Omental fat pad (tissue), 4 donors: ENCODE measurements around the gene GJB4. TPM values are rescaled to one million over a fixed set of nuclear protein-coding genes. Genes with fewer than 3 reads are reported as not detected.
"Not testable (repeated sequence)": the region's sequence is repeated elsewhere in the genome, so short reads cannot be mapped to it uniquely, and the experiment has no call there.

Experiments
- ATAC-seq: fragments of 150-250 bp; one replicate; pipeline ENCODE4 v1.9.1; 2016; ENCODE audit warnings: mild to moderate bottlenecking, moderate library complexity; ENCODE audit not compliant: low FRiP score
- DNase-seq: peaks from one replicate; pipeline ENCODE4 v3.0.0-alpha.2; 2019; ENCODE audit warnings: low spot score
- CTCF ChIP-seq, 3 donors: fragments of 450-650 bp; IDR thresholded peaks; one replicate each; pipeline ENCODE4 v1.5.1; 2016 to 2017; ENCODE audit warnings: antibody characterized with exemption in 3 of 3, mild to moderate bottlenecking in 3 of 3, moderate library complexity in 2 of 3
- total RNA-seq, 4 donors: library from RNA; depleted of rRNA; stranded (reverse); fragments of >200 nt; gene quantifications; one replicate each; pipeline ENCODE4 v1.1.0, GENCODE V29; 2016

Gene GJB4
- total RNA-seq, 4 donors from 2014 or later, result not detected

GRCh38 chr1:34800214-34800613 is 40.7 kb downstream of the GJB4 start:
- no peak for DNase-seq
- ATAC-seq, result no peak
- TF ChIP-seq CTCF (IDR thresholded peaks at IDR 0.05), result no peak

- no peak for TF ChIP-seq CTCF (IDR thresholded peaks at IDR 0.05)
- DNase-seq, result no peak
- ATAC-seq, result no peak
Observed at GRCh38 chr1:34803770-34804169, 44.2 kb downstream of the GJB4 start.

- DNase-seq, result no peak
- no peak for TF ChIP-seq CTCF (IDR thresholded peaks at IDR 0.05)
- no peak for ATAC-seq
Observed at GRCh38 chr1:34806396-34806795, 46.9 kb downstream of the GJB4 start.

- TF ChIP-seq CTCF (IDR thresholded peaks at IDR 0.05), result no peak
- DNase-seq, result no peak
- no peak for ATAC-seq
Observed at GRCh38 chr1:34808051-34808810, 48.7 kb downstream of the GJB4 start.

- not testable (repeated sequence) for DNase-seq, ATAC-seq
Observed at GRCh38 chr1:34810781-34811180, 51.2 kb downstream of the GJB4 start.

Other genes starting within 250 kb of the GJB4 start
- gene GJB5, start 4.7 kb upstream of the GJB4 start, total RNA-seq, result not detected
- gene GJB3, start 21.5 kb downstream of the GJB4 start, total RNA-seq, result not detected
- 100 to 1,000 TPM in 1 of 4 donors, 10 to 100 TPM in 3; 20.4 to 101 (median 45.3) TPM for gene GJA4, start 33.3 kb downstream of the GJB4 start, total RNA-seq
- gene SMIM12, start 100.0 kb downstream of the GJB4 start, total RNA-seq, result 10 to 100 TPM; 34.0 to 65.4 (median 42.1) TPM
- gene DLGAP3, start 169.9 kb downstream of the GJB4 start, total RNA-seq, result under 1 TPM; 0.25 to 0.84 (median 0.30) TPM
- gene TMEM35B, start 225.6 kb downstream of the GJB4 start, total RNA-seq, result 10 to 100 TPM; 31.5 to 61.0 (median 48.8) TPM